Measurements from ENCODE around the gene RFXANK. TPM values are rescaled to one million over a fixed set of nuclear protein-coding genes. Genes with fewer than 3 reads are reported as not detected.

The RFXANK gene
- total RNA-seq, 1 experiment from 2014 or later, result 78.7 TPM

- TF ChIP-seq NR1H2 (CRISPR knock-in tag; IDR thresholded peaks at IDR 0.05) (no peak), ZNF532 (CRISPR knock-in tag; IDR thresholded peaks at IDR 0.05; ENCODE audit: borderline replicate concordance) (no peak), RELA (CRISPR knock-in tag; IDR thresholded peaks at IDR 0.05; ENCODE audit: borderline replicate concordance) (no peak)
Observed at GRCh38 chr19:19240476-19240875, 48.4 kb downstream of the RFXANK start (continued).

GRCh38 chr19:19250196-19250801 is 58.2 kb downstream of the RFXANK start:
- Mint-ChIP-seq H3K27me3 (ENCODE audit: low read depth) (peaks cover 65% of the 10 kb centered on the region), H3K36me3 (no peaks in the 10 kb centered on the region), H3K27ac (no peak overlapping the region), H3K4me3 (no peak overlapping the region), H3K4me1 (no peaks in the 10 kb centered on the region), H3K9me3 (no peaks in the 10 kb centered on the region)
- DNase-seq (ENCODE audit: low spot score) (no peak), ATAC-seq (no peak)
- ChIA-PET POLR2A (no interaction called here), CTCF (interaction anchor here (1.6 kb wide), 1 partner anchor 25 kb away, joined by 5 read pairs; no protein-coding TSS in a partner anchor)
- TF ChIP-seq FOXK1 (CRISPR knock-in tag; IDR thresholded peaks at IDR 0.05), result no peak
- no peak for TF ChIP-seq ZNF423 (CRISPR knock-in tag; IDR thresholded peaks at IDR 0.05)
- TF ChIP-seq NFE2L1 (CRISPR knock-in tag; IDR thresholded peaks at IDR 0.05), result no peak
- no peak for TF ChIP-seq PRRX2 (CRISPR knock-in tag; IDR thresholded peaks at IDR 0.05)
- TF ChIP-seq TEAD1 (CRISPR knock-in tag; IDR thresholded peaks at IDR 0.05), result no peak
- TF ChIP-seq TEAD4 (CRISPR knock-in tag; IDR thresholded peaks at IDR 0.05), result no peak
- no peak for TF ChIP-seq ZNF425 (CRISPR knock-in tag; conservative IDR thresholded peaks at IDR 0.05)
- TF ChIP-seq OVOL2 (CRISPR knock-in tag; IDR thresholded peaks at IDR 0.05; ENCODE audit: borderline replicate concordance), result no peak
- no peak for TF ChIP-seq E2F5 (CRISPR knock-in tag; IDR thresholded peaks at IDR 0.05)
- TF ChIP-seq ZNF396 (CRISPR knock-in tag; IDR thresholded peaks at IDR 0.05; ENCODE audit: borderline replicate concordance), result no peak
- TF ChIP-seq FOXJ3 (CRISPR knock-in tag; IDR thresholded peaks at IDR 0.05; ENCODE audit: borderline replicate concordance), result no peak
- no peak for TF ChIP-seq ATF6 (CRISPR knock-in tag; IDR thresholded peaks at IDR 0.05)

Other genes starting within 250 kb of the RFXANK start
- gene SUGP2, start 158.7 kb upstream of the RFXANK start, total RNA-seq (2021), result 156 to 160 TPM (median 156 TPM) in 3 replicates
- 47.9 to 58.8 TPM (median 49.9 TPM) in 3 replicates for gene ARMC6, start 158.7 kb upstream of the RFXANK start, total RNA-seq (2021)
- 8.1 to 9.2 TPM (median 8.7 TPM) in 3 replicates for gene SLC25A42, start 128.3 kb upstream of the RFXANK start, total RNA-seq (2021)
- 46.0 to 53.4 TPM (median 51.8 TPM) in 3 replicates for gene TMEM161A, start 53.8 kb upstream of the RFXANK start, total RNA-seq (2021)
- gene MEF2B, start 22.0 kb upstream of the RFXANK start, total RNA-seq (2021), result 1.3 to 1.7 TPM (median 1.7 TPM) in 3 replicates
- gene BORCS8, start 106 bp upstream of the RFXANK start, total RNA-seq (2021), result 18.4 to 24.2 TPM (median 20.9 TPM) in 3 replicates
- gene NR2C2AP, start 11.2 kb downstream of the RFXANK start, total RNA-seq (2021), result 22.7 to 24.9 TPM (median 23.4 TPM) in 3 replicates
- gene NCAN, start 19.7 kb downstream of the RFXANK start, total RNA-seq (2021), result 1.9 to 3.0 TPM (median 2.5 TPM) in 3 replicates
- 4.5 to 7.6 TPM (median 6.0 TPM) in 3 replicates for gene TM6SF2, start 81.0 kb downstream of the RFXANK start, total RNA-seq (2021)
- gene SUGP1, start 128.3 kb downstream of the RFXANK start, total RNA-seq (2021), result 72.1 to 81.3 TPM (median 72.5 TPM) in 3 replicates
- gene MAU2, start 128.6 kb downstream of the RFXANK start, total RNA-seq (2021), result 47.8 to 56.8 TPM (median 50.3 TPM) in 3 replicates
- 186 to 209 TPM (median 189 TPM) in 3 replicates for gene GATAD2A, start 213.4 kb downstream of the RFXANK start, total RNA-seq (2021)